EL (cell line): Measurements from ENCODE around the gene ALDH18A1.
A peak's percentile ranks its signal among the peaks of the same experiment; 100 is the strongest.
"Not testable (repeated sequence)": the region's sequence is repeated elsewhere in the genome, so short reads cannot be mapped to it uniquely, and the experiment has no call there.

Experiments
- DNase-seq: peaks from one replicate; pipeline ENCODE4 v3.0.0-alpha.2; 2016

Gene ALDH18A1

GRCh38 chr10:95648138-95648537 lies 8.4 kb downstream of the ALDH18A1 start:
- no peak for DNase-seq

GRCh38 chr10:95646160-95646559 lies 10.4 kb downstream of the ALDH18A1 start:
- no peak for DNase-seq

- no peak for DNase-seq
These were observed 11.6 kb downstream of the ALDH18A1 start for GRCh38 chr10:95644901-95645300.

GRCh38 chr10:95640891-95641315 lies 15.6 kb downstream of the ALDH18A1 start:
- no peak for DNase-seq

- no peak for DNase-seq
These were observed 18.6 kb downstream of the ALDH18A1 start for GRCh38 chr10:95637911-95638310.

- DNase-seq, result no peak
These were observed 19.4 kb downstream of the ALDH18A1 start for GRCh38 chr10:95637140-95637539.

- no peak for DNase-seq
These were observed 21.2 kb downstream of the ALDH18A1 start for GRCh38 chr10:95635319-95635733.

GRCh38 chr10:95628786-95629185 lies 27.7 kb downstream of the ALDH18A1 start:
- no peak for DNase-seq

GRCh38 chr10:95626500-95626899 lies 30.0 kb downstream of the ALDH18A1 start:
- DNase-seq, result no peak

- not testable (repeated sequence) for DNase-seq
These were observed 36.1 kb downstream of the ALDH18A1 start for GRCh38 chr10:95620415-95620814.

- DNase-seq, result no peak
These were observed 38.4 kb downstream of the ALDH18A1 start for GRCh38 chr10:95618101-95618500.

GRCh38 chr10:95616446-95616845 lies 40.1 kb downstream of the ALDH18A1 start:
- no peak for DNase-seq

GRCh38 chr10:95613330-95613729 lies 43.2 kb downstream of the ALDH18A1 start:
- no peak for DNase-seq

- DNase-seq, result no peak
These were observed 45.8 kb downstream of the ALDH18A1 start for GRCh38 chr10:95610727-95611126.

GRCh38 chr10:95606922-95607321 lies 49.6 kb downstream of the ALDH18A1 start:
- DNase-seq, result no peak

GRCh38 chr10:95605163-95605562 lies 51.3 kb downstream of the ALDH18A1 start:
- no peak for DNase-seq

- no peak for DNase-seq
These were observed 51.9 kb downstream of the ALDH18A1 start for GRCh38 chr10:95604630-95605029.

GRCh38 chr10:95602382-95602781 lies 54.1 kb downstream of the ALDH18A1 start:
- DNase-seq, result no peak

- DNase-seq, result peak; percentile 83
These were observed 55.3 kb downstream of the ALDH18A1 start for GRCh38 chr10:95601116-95601719.

GRCh38 chr10:95600158-95600557 lies 56.4 kb downstream of the ALDH18A1 start:
- no peak for DNase-seq

GRCh38 chr10:95597788-95598187 lies 58.7 kb downstream of the ALDH18A1 start:
- no peak for DNase-seq

GRCh38 chr10:95588025-95588424 lies 68.5 kb downstream of the ALDH18A1 start:
- DNase-seq, result no peak

- DNase-seq, result no peak
These were observed 76.5 kb downstream of the ALDH18A1 start for GRCh38 chr10:95579835-95580535.

- DNase-seq, result no peak
These were observed 77.2 kb downstream of the ALDH18A1 start for GRCh38 chr10:95579292-95579691.

- no peak for DNase-seq
These were observed 77.9 kb downstream of the ALDH18A1 start for GRCh38 chr10:95578619-95579018.
